GM12874 (cell line): ENCODE results near the gene ACBD6.

Experiments used
- CTCF ChIP-seq: IDR thresholded peaks from 2 replicates; pipeline ENCODE4 v1.5.1; 2011; ENCODE audit warnings: low read depth, mild to moderate bottlenecking, control low read depth, low read length, moderate library complexity; ENCODE audit not compliant: insufficient read depth

The ACBD6 gene

GRCh38 chr1:180262628-180263488 is 239.5 kb downstream of the ACBD6 start:
- TF ChIP-seq CTCF: no peak

DNA sequence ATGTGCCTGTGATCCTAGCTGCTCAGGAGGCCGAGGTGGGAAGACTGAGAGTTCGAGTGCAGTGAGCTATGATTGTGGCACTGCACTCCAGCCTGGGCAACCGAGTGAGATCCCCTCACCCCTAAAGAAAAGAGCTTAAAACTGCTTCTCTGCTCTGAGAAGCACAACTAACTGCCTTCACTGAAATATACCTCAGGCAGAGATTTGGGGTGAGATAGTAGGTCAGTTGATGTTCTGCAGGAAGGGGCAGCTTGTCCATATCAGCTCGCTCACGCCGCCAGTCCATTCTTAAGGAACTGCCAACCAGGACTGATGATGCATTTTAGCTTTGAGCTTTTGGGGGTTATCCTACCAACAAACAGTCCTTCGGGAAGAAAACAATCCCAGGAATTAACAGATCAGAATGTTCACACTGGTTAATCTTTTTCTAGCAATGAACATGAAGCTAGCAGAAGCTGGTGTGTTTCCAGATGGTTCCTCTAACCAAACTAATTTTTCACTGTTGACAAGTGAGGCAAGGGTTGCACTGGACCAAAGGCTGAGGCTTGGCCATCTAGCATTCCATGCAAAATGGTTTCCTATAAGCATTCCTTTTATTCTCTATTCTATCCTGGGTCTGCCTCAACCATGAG is 240.7 kb downstream of the ACBD6 start:
- TF ChIP-seq CTCF: no peak

GRCh38 chr1:180261030-180261429 is 241.3 kb downstream of the ACBD6 start:
- no peak for TF ChIP-seq CTCF

DNA sequence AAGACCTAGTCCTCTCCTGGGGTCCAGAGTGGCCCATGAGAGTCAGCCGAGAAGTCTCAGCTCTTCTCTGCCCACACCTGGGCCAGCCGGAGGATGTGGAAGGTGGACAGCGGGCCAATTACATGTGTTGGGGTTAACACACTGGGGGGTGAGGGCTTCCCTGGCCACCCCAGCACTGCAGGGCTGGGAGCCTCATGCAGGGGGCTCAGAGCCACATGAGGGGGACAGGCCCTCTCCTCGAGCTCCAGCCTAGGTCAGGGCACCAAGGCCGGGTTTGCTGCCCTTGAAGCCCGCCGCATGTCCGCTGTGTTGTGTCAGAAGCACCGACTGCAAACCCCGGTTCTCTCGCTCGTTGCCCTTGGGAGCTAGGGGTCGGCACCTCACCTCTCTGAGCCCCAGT is 241.8 kb downstream of the ACBD6 start:
- no peak for TF ChIP-seq CTCF

- no peak for TF ChIP-seq CTCF
These were observed 242.7 kb downstream of the ACBD6 start for GRCh38 chr1:180259431-180260338.

GRCh38 chr1:180258935-180259334 is 243.4 kb downstream of the ACBD6 start:
- no peak for TF ChIP-seq CTCF

DNA sequence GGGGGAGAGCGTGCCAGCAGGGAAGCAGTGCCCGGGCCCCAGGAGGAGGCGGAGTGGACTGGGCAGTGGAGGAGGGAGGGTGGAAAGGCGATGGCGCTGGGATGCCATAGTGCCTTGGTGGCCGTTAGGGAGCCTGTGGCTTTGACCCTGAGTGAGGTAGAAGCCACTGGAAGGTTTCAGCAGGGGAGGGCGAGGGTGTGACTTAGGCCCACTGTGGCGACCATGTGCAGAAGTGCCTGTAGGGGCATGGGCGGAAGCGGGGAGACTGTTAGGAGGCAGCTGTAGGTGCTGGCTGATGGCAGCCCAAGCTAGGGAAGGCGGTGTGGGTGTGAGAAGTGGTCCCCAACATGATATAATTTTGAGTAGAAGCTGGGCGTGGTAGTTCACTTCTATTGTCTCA is 244.1 kb downstream of the ACBD6 start:
- TF ChIP-seq CTCF: no peak
